PC-3 (cell line): ENCODE results near the gene PXDC1.

Experiments used
- CTCF ChIP-seq: fragments of 300-600 bp; sonication (generic); conservative IDR thresholded peaks from 2 replicates; pipeline ENCODE4 v1.5.1; 2017; ENCODE audit warnings: antibody characterized with exemption, low read depth, mild to moderate bottlenecking, low read length
- EZH2 ChIP-seq: fragments of 300-600 bp; sonication (generic); IDR thresholded peaks from one replicate; pipeline ENCODE4 v1.6.1; 2017; ENCODE audit warnings: antibody characterized with exemption, mild to moderate bottlenecking, low read length; ENCODE audit not compliant: unreplicated experiment
- EZH2phosphoT487 ChIP-seq: fragments of 300-600 bp; sonication (generic); IDR thresholded peaks from 2 replicates; pipeline ENCODE4 v1.6.1; 2018; ENCODE audit warnings: mild to moderate bottlenecking, antibody characterized with exemption, low read length, borderline replicate concordance

GRCh38 chr6:3740551-3741476, 10.7 kb downstream of the PXDC1 start:
- TF ChIP-seq CTCF = no peak
- no peak for TF ChIP-seq EZH2
- no peak for TF ChIP-seq EZH2phosphoT487
